ENCODE measurements around the gene ANKRD63. TPM values are rescaled to one million over a fixed set of nuclear protein-coding genes. Genes with fewer than 3 reads are reported as not detected.

The ANKRD63 gene
- total RNA-seq, 1 donor from 2014 or later, result not detected

Other genes with a start within 250 kb of the ANKRD63 start
- 152 and 154 TPM in 2 replicates for gene SRP14, start 243.9 kb downstream of the ANKRD63 start, total RNA-seq
- gene BMF, start 174.2 kb downstream of the ANKRD63 start, total RNA-seq, result 9.6 and 12.4 TPM in 2 replicates
- gene BUB1B, start 122.0 kb downstream of the ANKRD63 start, total RNA-seq, result 49.9 and 54.8 TPM in 2 replicates
- 0.22 and 0.37 TPM in 2 replicates for gene PAK6, start 44.0 kb downstream of the ANKRD63 start, total RNA-seq
- gene PLCB2, start 24.9 kb upstream of the ANKRD63 start, total RNA-seq, result 178 TPM in 2 replicates
- gene INAFM2, start 40.6 kb upstream of the ANKRD63 start, total RNA-seq, result 11.6 and 12.0 TPM in 2 replicates
- 0.39 and 0.66 TPM in 2 replicates for gene CCDC9B, start 57.9 kb upstream of the ANKRD63 start, total RNA-seq
- not detected in 2 replicates for gene PHGR1, start 68.0 kb upstream of the ANKRD63 start, total RNA-seq
- gene DISP2, start 75.2 kb upstream of the ANKRD63 start, total RNA-seq, result 0.22 and 1.0 TPM in 2 replicates
- gene KNSTRN, start 99.7 kb upstream of the ANKRD63 start, total RNA-seq, result 38.0 and 42.7 TPM in 2 replicates
- gene IVD, start 122.7 kb upstream of the ANKRD63 start, total RNA-seq, result 39.0 and 41.4 TPM in 2 replicates
- 25.4 and 27.3 TPM in 2 replicates for gene BAHD1, start 157.9 kb upstream of the ANKRD63 start, total RNA-seq
- 11.5 and 12.2 TPM in 2 replicates for gene CHST14, start 187.9 kb upstream of the ANKRD63 start, total RNA-seq